Gastroesophageal sphincter (tissue), 3 donors: ENCODE results near the gene CLASRP.

Source experiments
- CTCF ChIP-seq, 4 experiments: fragments of 200-600 bp in 2 of 4; fragments of 450-650 bp in 2 of 4; sonication (generic) in 1 of 4; IDR thresholded peaks; one replicate each; pipeline ENCODE4 v1.5.1; 2017 to 2019; ENCODE audit warnings: antibody characterized with exemption in 4 of 4, mild to moderate bottlenecking in 2 of 4, moderate library complexity in 2 of 4
- POLR2A ChIP-seq, 2 donors: fragments of 450-650 bp; IDR thresholded peaks; one replicate each; pipeline ENCODE4 v1.6.1; 2017; ENCODE audit warnings: antibody characterized with exemption in 2 of 2, mild to moderate bottlenecking in 2 of 2, moderate library complexity in 1 of 2
- POLR2AphosphoS5 ChIP-seq: sonication (generic); formaldehyde crosslinking; IDR thresholded peaks from one replicate; pipeline ENCODE4 v1.6.1; 2017; ENCODE audit warnings: antibody characterized with exemption

- TF ChIP-seq CTCF (IDR thresholded peaks at IDR 0.05), result no peak
- TF ChIP-seq POLR2AphosphoS5, result no peak
- no peak for TF ChIP-seq POLR2A (IDR thresholded peaks at IDR 0.05)
Observed at GRCh38 chr19:45057444-45057843, 18.6 kb downstream of the CLASRP start.
